GM12873 (cell line): Measurements from ENCODE around the gene ANKLE1.

Experiments
- TF ChIP-seq, protein P1 (sequence below): IDR thresholded peaks from 2 replicates; pipeline ENCODE4 v1.5.1; 2012; ENCODE audit warnings: low read depth, mild to moderate bottlenecking, moderate library complexity, low read length, control low read depth; ENCODE audit not compliant: insufficient read depth; ENCODE audit errors: missing control alignments

The ANKLE1 gene

GRCh38 chr19:17328517-17329365 is 47.0 kb downstream of the ANKLE1 start:
- TF ChIP-seq, protein P1, sequence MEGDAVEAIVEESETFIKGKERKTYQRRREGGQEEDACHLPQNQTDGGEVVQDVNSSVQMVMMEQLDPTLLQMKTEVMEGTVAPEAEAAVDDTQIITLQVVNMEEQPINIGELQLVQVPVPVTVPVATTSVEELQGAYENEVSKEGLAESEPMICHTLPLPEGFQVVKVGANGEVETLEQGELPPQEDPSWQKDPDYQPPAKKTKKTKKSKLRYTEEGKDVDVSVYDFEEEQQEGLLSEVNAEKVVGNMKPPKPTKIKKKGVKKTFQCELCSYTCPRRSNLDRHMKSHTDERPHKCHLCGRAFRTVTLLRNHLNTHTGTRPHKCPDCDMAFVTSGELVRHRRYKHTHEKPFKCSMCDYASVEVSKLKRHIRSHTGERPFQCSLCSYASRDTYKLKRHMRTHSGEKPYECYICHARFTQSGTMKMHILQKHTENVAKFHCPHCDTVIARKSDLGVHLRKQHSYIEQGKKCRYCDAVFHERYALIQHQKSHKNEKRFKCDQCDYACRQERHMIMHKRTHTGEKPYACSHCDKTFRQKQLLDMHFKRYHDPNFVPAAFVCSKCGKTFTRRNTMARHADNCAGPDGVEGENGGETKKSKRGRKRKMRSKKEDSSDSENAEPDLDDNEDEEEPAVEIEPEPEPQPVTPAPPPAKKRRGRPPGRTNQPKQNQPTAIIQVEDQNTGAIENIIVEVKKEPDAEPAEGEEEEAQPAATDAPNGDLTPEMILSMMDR, result no peak

- TF ChIP-seq, protein P1, result no peak
Measured at GRCh38 chr19:17329366-17330261, 47.9 kb downstream of the ANKLE1 start.

DNA sequence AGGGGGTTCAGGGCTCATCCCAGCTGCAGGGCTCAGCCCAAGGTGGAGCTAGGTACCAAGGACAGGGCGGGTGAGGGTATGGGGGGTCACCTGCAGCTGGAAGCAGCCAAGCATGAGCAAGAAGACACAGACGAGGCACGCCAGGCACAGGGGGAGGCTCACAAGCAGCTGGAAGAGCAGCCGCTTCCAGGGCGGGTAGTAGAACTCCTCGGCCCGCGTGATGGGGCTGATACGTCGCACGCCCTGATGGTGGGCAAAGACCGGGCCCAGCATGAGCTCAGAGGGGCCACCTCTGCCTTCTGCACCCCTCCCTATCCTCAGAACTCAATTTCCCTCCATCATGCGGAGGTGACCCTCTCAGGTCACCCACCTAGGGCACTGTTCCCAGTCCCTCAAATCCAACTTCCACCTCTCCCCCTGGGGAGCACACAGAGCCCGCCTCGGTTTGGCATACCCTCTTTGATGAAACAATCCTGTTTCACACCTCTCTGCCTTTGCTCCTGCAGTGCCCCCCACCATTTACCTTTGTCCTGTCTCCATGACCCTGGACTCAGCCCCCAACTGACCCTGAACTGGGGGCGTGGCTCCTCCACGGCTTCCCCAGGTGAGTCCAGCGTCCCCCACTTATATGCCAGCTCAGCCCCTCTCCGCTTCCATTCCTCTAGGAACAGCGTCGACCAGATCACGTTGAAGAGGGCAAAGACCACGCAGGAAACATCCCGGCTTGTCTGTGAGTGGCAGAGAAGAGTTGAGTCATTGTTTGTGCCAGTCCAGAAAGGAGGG is 48.8 kb downstream of the ANKLE1 start:
- TF ChIP-seq, protein P1, result no peak

- TF ChIP-seq, protein P1, result no peak
Measured at GRCh38 chr19:17331045-17331558, 49.4 kb downstream of the ANKLE1 start.

DNA sequence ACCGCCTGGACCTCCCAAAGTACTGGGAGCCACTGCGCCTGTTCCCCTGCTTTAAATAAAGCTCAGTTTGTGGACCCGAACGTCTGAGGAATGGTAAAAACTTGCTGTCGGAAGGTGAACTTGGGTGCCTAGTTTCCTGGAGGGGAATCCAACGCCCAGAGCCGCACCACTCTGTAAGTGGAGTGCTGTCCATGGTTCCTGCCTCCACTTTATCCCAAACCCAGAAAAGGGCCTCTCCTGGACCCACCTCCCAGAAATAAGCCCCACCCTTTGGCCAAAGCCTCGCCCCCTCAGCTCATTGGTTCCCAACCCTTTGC is 50.6 kb downstream of the ANKLE1 start:
- TF ChIP-seq, protein P1, result no peak

- TF ChIP-seq, protein P1, result no peak
Measured at GRCh38 chr19:17332677-17333581, 51.2 kb downstream of the ANKLE1 start.
